ENCODE measurements around the gene ERC1.
"Not testable (repeated sequence)": the region's sequence is repeated elsewhere in the genome, so short reads cannot be mapped to it uniquely, and the experiment has no call there.

The ERC1 gene

GRCh38 chr12:1318327-1319031 is 327.5 kb downstream of the ERC1 start:
- no peak for DNase-seq (ENCODE audit: low read depth in 3 of 3)

- no peak for DNase-seq (ENCODE audit: low read depth in 3 of 3)
Measured at GRCh38 chr12:1319212-1319611, 328.2 kb downstream of the ERC1 start.

GRCh38 chr12:1320021-1320420 is 329.0 kb downstream of the ERC1 start:
- DNase-seq (ENCODE audit: low read depth in 3 of 3): no peak

- DNase-seq (ENCODE audit: low read depth in 3 of 3): no peak
Measured at GRCh38 chr12:1322821-1323220, 331.8 kb downstream of the ERC1 start.

GRCh38 chr12:1324099-1324498 is 333.1 kb downstream of the ERC1 start:
- DNase-seq (ENCODE audit: low read depth in 3 of 3): no peak

- DNase-seq (ENCODE audit: low read depth in 3 of 3): no peak
Measured at GRCh38 chr12:1324910-1325309, 333.9 kb downstream of the ERC1 start.

- no peak for DNase-seq (ENCODE audit: low read depth in 3 of 3)
Measured at GRCh38 chr12:1325666-1326065, 334.6 kb downstream of the ERC1 start.

GRCh38 chr12:1326258-1326657 is 335.2 kb downstream of the ERC1 start:
- DNase-seq (ENCODE audit: low read depth in 3 of 3): no peak

GRCh38 chr12:1328391-1328790 is 337.4 kb downstream of the ERC1 start:
- DNase-seq (ENCODE audit: low read depth in 3 of 3): no peak

GRCh38 chr12:1329784-1330476 is 338.9 kb downstream of the ERC1 start:
- no peak for DNase-seq (ENCODE audit: low read depth in 3 of 3)

- no peak for DNase-seq (ENCODE audit: low read depth in 3 of 3)
Measured at GRCh38 chr12:1330477-1330827, 339.4 kb downstream of the ERC1 start.

- no peak for DNase-seq (ENCODE audit: low read depth in 3 of 3)
Measured at GRCh38 chr12:1332327-1332726, 341.3 kb downstream of the ERC1 start.

GRCh38 chr12:1338483-1339177 is 347.6 kb downstream of the ERC1 start:
- no peak for DNase-seq (ENCODE audit: low read depth in 3 of 3)

GRCh38 chr12:1339178-1339541 is 348.1 kb downstream of the ERC1 start:
- DNase-seq (ENCODE audit: low read depth in 3 of 3): not testable (repeated sequence)

GRCh38 chr12:1339618-1340319 is 348.7 kb downstream of the ERC1 start:
- DNase-seq (ENCODE audit: low read depth in 3 of 3): no peak

- not testable (repeated sequence) for DNase-seq (ENCODE audit: low read depth in 3 of 3)
Measured at GRCh38 chr12:1341270-1341669, 350.2 kb downstream of the ERC1 start.

GRCh38 chr12:1343422-1343821 is 352.4 kb downstream of the ERC1 start:
- DNase-seq (ENCODE audit: low read depth in 3 of 3): no peak

GRCh38 chr12:1344245-1344644 is 353.2 kb downstream of the ERC1 start:
- DNase-seq (ENCODE audit: low read depth in 3 of 3): no peak

GRCh38 chr12:1346126-1346525 is 355.1 kb downstream of the ERC1 start:
- no peak for DNase-seq (ENCODE audit: low read depth in 3 of 3)

GRCh38 chr12:1347294-1347693 is 356.3 kb downstream of the ERC1 start:
- no peak for DNase-seq (ENCODE audit: low read depth in 3 of 3)

GRCh38 chr12:1348606-1349005 is 357.6 kb downstream of the ERC1 start:
- DNase-seq (ENCODE audit: low read depth in 3 of 3): no peak
